ENCODE results near the gene SNX25. TPM values are rescaled to one million over a fixed set of nuclear protein-coding genes. Genes with fewer than 3 reads are reported as not detected.
A peak's percentile ranks its signal among the peaks of the same experiment; 100 is the strongest.
"Not testable (repeated sequence)": the region's sequence is repeated elsewhere in the genome, so short reads cannot be mapped to it uniquely, and the experiment has no call there.

The SNX25 gene
- total and polyA plus RNA-seq, 2 experiments from 2014 or later: 6.9 to 25.0 TPM

GRCh38 chr4:185258741-185259140 is 49.3 kb downstream of the SNX25 start:
- not testable (repeated sequence) for H3K4me3 ChIP-seq; H3K4me3 Mint-ChIP-seq; H3K9me3 Mint-ChIP-seq; H4K20me1 ChIP-seq (replicated peaks; ENCODE audit: insufficient read depth); H3K79me2 ChIP-seq (replicated peaks; ENCODE audit: insufficient read depth); H3K27me3 Mint-ChIP-seq (ENCODE audit: insufficient read depth, low read depth, poor library complexity); H3K9me2 ChIP-seq (ENCODE audit: insufficient read depth); ATAC-seq; H3K4me2 ChIP-seq; H3K27ac Mint-ChIP-seq; H3K36me3 Mint-ChIP-seq (ENCODE audit: low read depth); H3K4me1 ChIP-seq (ENCODE audit: insufficient read depth); H3K36me3 ChIP-seq (ENCODE audit: insufficient read depth); H3K27ac ChIP-seq (ENCODE audit: low read depth); DNase-seq (ENCODE audit: low spot score); H2AFZ ChIP-seq; H3F3A ChIP-seq (replicated peaks; ENCODE audit: low read depth); H3K27me3 ChIP-seq (ENCODE audit: insufficient read depth)
- peaks cover 25% of the 10 kb centered on the region for H3K4me1 Mint-ChIP-seq

GRCh38 chr4:185259719-185260118 is 50.3 kb downstream of the SNX25 start:
- Mint-ChIP-seq H3K36me3 (ENCODE audit: low read depth) (no peaks in the 10 kb centered on the region; the same call in 2 of the 3 replicates), H3K9me3 (no peaks in the 10 kb centered on the region), H3K27me3 (ENCODE audit: insufficient read depth, low read depth, poor library complexity) (no peaks in the 10 kb centered on the region), H3K4me1 (peaks cover 18% of the 10 kb centered on the region), H3K4me3 (no peak overlapping the region), H3K27ac (peak overlapping the region; percentile 86)
- H3K4me3 ChIP-seq: no peak overlapping the region
- no peak for DNase-seq (ENCODE audit: low spot score)
- peak; percentile 83 for ATAC-seq
- H3K4me2 ChIP-seq: no peak overlapping the region
- H3K27me3 ChIP-seq (ENCODE audit: insufficient read depth): no peaks in the 10 kb centered on the region
- no peak overlapping the region for H3K27ac ChIP-seq (ENCODE audit: low read depth)
- H3K36me3 ChIP-seq (ENCODE audit: insufficient read depth): no peaks in the 10 kb centered on the region
- H3K4me1 ChIP-seq (ENCODE audit: insufficient read depth): no peaks in the 10 kb centered on the region
- H2AFZ ChIP-seq: no peak overlapping the region
- H3F3A ChIP-seq (replicated peaks; ENCODE audit: low read depth): no peaks in the 10 kb centered on the region
- no peaks in the 10 kb centered on the region for H3K9me2 ChIP-seq (ENCODE audit: insufficient read depth)
- H3K79me2 ChIP-seq (replicated peaks; ENCODE audit: insufficient read depth): no peaks in the 10 kb centered on the region
- H4K20me1 ChIP-seq (replicated peaks; ENCODE audit: insufficient read depth): no peaks in the 10 kb centered on the region
- TF ChIP-seq ZNF114 (CRISPR knock-in tag; IDR thresholded peaks at IDR 0.05) (no peak), ZNF331 (CRISPR knock-in tag; IDR thresholded peaks at IDR 0.05; ENCODE audit: low read depth) (no peak), ZNF462 (CRISPR knock-in tag; IDR thresholded peaks at IDR 0.05) (no peak), REST (IDR thresholded peaks at IDR 0.05; ENCODE audit: unreplicated experiment) (no peak), CTCF (conservative IDR thresholded peaks at IDR 0.05; ENCODE audit: low read depth in 2 of 2) (no peak), CREB1 (CRISPR knock-in tag; IDR thresholded peaks at IDR 0.05; ENCODE audit: low read depth) (no peak), EZH2 (IDR thresholded peaks at IDR 0.05; ENCODE audit: low read depth, unreplicated experiment) (no peak), STAT1 (IDR thresholded peaks at IDR 0.05; ENCODE audit: unreplicated experiment) (no peak), ETS1 (IDR thresholded peaks at IDR 0.05) (no peak), POLR2AphosphoS5 (IDR thresholded peaks at IDR 0.05; ENCODE audit: low read depth) (no peak)

Measured in GM23338 (cell line).